Measurements from ENCODE around the gene DAPP1. TPM values are rescaled to one million over a fixed set of nuclear protein-coding genes. Genes with fewer than 3 reads are reported as not detected.

Gene DAPP1
- total and polyA plus RNA-seq, 2 donors (not counting 3 experiments of a cell fraction or from before 2014, with no cell fraction given): not detected

- intact Hi-C loops (cut with micrococcal nuclease): no loop called here
Observed at GRCh38 chr4:99838927-99839326, 22.3 kb downstream of the DAPP1 start.

More at GRCh38 chr4:99838927-99839326, 22.3 kb downstream of the DAPP1 start:
- Histone ChIP-seq H3K4me1 (ENCODE audit: control insufficient read depth, extremely low read depth, insufficient read depth, low read length) (no peaks in the 10 kb centered on the region), H3K4me2 (ENCODE audit: insufficient read depth, low read length) (no peak overlapping the region), H3K9me1 (replicated peaks; ENCODE audit: control insufficient read depth, extremely low read depth, insufficient read depth, low read length) (no peaks in the 10 kb centered on the region), H2AFZ (ENCODE audit: low read depth, low read length) (no peak overlapping the region), H3K79me2 (ENCODE audit: control insufficient read depth, insufficient read depth, low read length) (no peaks in the 10 kb centered on the region), H3K9ac (replicated peaks; ENCODE audit: extremely low read depth, insufficient read depth, low read length) (no peak overlapping the region), H3K36me3 (ENCODE audit: control insufficient read depth in 2 of 2, extremely low read depth in 1 of 2, insufficient read depth in 2 of 2, low read length in 2 of 2) (no peaks in the 10 kb centered on the region), H3K4me3 (replicated peaks in 1 of 3; ENCODE audit: insufficient read depth in 1 of 3, low read depth in 1 of 3, low read length in 3 of 3) (no peak overlapping the region), H3K27ac (ENCODE audit: insufficient read depth, low read depth, low read length) (no peak overlapping the region), H4K20me1 (replicated peaks; ENCODE audit: control insufficient read depth, extremely low read depth, insufficient read depth, low read length) (no peaks in the 10 kb centered on the region), H3K9me3 (replicated peaks; ENCODE audit: control insufficient read depth, insufficient read depth, low read length) (no peaks in the 10 kb centered on the region), H3K27me3 (ENCODE audit: control insufficient read depth in 2 of 2, insufficient read depth in 2 of 2, low read length in 2 of 2) (peaks cover 0 to 2% of the 10 kb centered on the region in 2 experiments)
- BruUV-seq (replicated peaks): no TSS peak
- FAIRE-seq (no peak), DNase-seq (ENCODE audit: low read depth, low spot score) (no peak)
- TF ChIP-seq, protein P1, sequence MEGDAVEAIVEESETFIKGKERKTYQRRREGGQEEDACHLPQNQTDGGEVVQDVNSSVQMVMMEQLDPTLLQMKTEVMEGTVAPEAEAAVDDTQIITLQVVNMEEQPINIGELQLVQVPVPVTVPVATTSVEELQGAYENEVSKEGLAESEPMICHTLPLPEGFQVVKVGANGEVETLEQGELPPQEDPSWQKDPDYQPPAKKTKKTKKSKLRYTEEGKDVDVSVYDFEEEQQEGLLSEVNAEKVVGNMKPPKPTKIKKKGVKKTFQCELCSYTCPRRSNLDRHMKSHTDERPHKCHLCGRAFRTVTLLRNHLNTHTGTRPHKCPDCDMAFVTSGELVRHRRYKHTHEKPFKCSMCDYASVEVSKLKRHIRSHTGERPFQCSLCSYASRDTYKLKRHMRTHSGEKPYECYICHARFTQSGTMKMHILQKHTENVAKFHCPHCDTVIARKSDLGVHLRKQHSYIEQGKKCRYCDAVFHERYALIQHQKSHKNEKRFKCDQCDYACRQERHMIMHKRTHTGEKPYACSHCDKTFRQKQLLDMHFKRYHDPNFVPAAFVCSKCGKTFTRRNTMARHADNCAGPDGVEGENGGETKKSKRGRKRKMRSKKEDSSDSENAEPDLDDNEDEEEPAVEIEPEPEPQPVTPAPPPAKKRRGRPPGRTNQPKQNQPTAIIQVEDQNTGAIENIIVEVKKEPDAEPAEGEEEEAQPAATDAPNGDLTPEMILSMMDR (IDR thresholded peaks at IDR 0.05; ENCODE audit: extremely low read depth in 1 of 2, insufficient read depth in 1 of 2, low read depth in 1 of 2, low read length in 2 of 2): no peak
- no peak for TF ChIP-seq MAX (IDR thresholded peaks at IDR 0.05; ENCODE audit: insufficient read depth, insufficient read length)
- TF ChIP-seq GATA2 (IDR thresholded peaks at IDR 0.05; ENCODE audit: insufficient read depth, insufficient read length, low read depth, low read length): no peak
- TF ChIP-seq EZH2 (IDR thresholded peaks at IDR 0.05; ENCODE audit: borderline replicate concordance, low read depth, low read length, severe bottlenecking): no peak
- no peak for TF ChIP-seq JUN (IDR thresholded peaks at IDR 0.05; ENCODE audit: borderline replicate concordance, insufficient read depth, insufficient read length, low read depth)
- no peak for TF ChIP-seq FOS (IDR thresholded peaks at IDR 0.05; ENCODE audit: borderline replicate concordance, insufficient read depth, low read length)
- TF ChIP-seq MYC (IDR thresholded peaks at IDR 0.05; ENCODE audit: low read depth, low read length): no peak
- TF ChIP-seq POLR2A (IDR thresholded peaks at IDR 0.05; ENCODE audit: low read depth, low read length): no peak
- no peak for TF ChIP-seq POLR2AphosphoS5 (IDR thresholded peaks at IDR 0.05; ENCODE audit: insufficient read depth, low read depth, low read length)
- dilution Hi-C loops (cut with MboI; ENCODE audit: extremely low pct_ligation_motif_present, low sequenced_read_pairs): no loop called here
- ChIA-PET CTCF (no interaction called here), POLR2A (no interaction called here)
